Measurements from ENCODE around the gene ZBTB26. TPM values are rescaled to one million over a fixed set of nuclear protein-coding genes. Genes with fewer than 3 reads are reported as not detected.

Gene ZBTB26
- polyA plus RNA-seq, 2 of the 4 experiments (the other 2 are of a cell fraction), result 3.6 to 9.0 TPM

DNA sequence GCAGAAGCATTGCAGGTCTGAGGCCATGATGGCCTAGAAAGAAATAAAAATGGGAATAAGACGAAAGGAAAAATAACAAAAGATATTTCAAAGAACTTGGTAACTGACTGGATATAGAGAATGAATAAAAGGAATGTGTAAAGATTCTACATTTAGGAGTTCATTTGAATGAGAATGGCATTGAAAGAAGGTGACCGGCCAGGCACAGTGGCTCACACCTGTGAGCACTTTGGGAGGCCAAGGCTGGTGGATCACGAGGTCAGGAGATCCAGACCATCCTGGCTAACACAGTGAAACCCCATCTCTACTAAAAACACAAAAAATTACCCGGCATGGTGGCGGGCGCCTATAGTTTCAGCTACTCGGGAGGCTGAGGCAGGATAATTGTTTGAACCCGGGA is 8.6 kb downstream of the ZBTB26 start:
- Histone ChIP-seq H3K4me1 (no peaks in the 10 kb centered on the region), H3K9me3 (no peaks in the 10 kb centered on the region), H3K4me3 (no peak overlapping the region), H3K4me2 (no peak overlapping the region), H3K27ac (no peak overlapping the region)
- ChIA-PET CTCF (no interaction called here), POLR2A (no interaction called here)
- no peak for ATAC-seq
- no peak for FAIRE-seq
- no peak for DNase-seq (ENCODE audit: low read depth in 1 of 2, low spot score in 1 of 2)
- TF ChIP-seq, protein P1, sequence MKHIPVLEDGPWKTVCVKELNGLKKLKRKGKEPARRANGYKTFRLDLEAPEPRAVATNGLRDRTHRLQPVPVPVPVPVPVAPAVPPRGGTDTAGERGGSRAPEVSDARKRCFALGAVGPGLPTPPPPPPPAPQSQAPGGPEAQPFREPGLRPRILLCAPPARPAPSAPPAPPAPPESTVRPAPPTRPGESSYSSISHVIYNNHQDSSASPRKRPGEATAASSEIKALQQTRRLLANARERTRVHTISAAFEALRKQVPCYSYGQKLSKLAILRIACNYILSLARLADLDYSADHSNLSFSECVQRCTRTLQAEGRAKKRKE (CRISPR knock-in tag; IDR thresholded peaks at IDR 0.05; ENCODE audit: low read depth), result no peak
- TF ChIP-seq, protein P2, sequence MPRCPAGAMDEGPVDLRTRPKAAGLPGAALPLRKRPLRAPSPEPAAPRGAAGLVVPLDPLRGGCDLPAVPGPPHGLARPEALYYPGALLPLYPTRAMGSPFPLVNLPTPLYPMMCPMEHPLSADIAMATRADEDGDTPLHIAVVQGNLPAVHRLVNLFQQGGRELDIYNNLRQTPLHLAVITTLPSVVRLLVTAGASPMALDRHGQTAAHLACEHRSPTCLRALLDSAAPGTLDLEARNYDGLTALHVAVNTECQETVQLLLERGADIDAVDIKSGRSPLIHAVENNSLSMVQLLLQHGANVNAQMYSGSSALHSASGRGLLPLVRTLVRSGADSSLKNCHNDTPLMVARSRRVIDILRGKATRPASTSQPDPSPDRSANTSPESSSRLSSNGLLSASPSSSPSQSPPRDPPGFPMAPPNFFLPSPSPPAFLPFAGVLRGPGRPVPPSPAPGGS (IDR thresholded peaks at IDR 0.05), result no peak
- TF ChIP-seq MAFK (IDR thresholded peaks at IDR 0.05; ENCODE audit: partially characterized antibody), result no peak
- no peak for TF ChIP-seq KDM1A (IDR thresholded peaks at IDR 0.05; ENCODE audit: low read depth)
- no peak for TF ChIP-seq RCOR1 (IDR thresholded peaks at IDR 0.05; ENCODE audit: low read depth, low read length)
- TF ChIP-seq ZNF302 (CRISPR knock-in tag; IDR thresholded peaks at IDR 0.05), result no peak
- TF ChIP-seq, protein P3, sequence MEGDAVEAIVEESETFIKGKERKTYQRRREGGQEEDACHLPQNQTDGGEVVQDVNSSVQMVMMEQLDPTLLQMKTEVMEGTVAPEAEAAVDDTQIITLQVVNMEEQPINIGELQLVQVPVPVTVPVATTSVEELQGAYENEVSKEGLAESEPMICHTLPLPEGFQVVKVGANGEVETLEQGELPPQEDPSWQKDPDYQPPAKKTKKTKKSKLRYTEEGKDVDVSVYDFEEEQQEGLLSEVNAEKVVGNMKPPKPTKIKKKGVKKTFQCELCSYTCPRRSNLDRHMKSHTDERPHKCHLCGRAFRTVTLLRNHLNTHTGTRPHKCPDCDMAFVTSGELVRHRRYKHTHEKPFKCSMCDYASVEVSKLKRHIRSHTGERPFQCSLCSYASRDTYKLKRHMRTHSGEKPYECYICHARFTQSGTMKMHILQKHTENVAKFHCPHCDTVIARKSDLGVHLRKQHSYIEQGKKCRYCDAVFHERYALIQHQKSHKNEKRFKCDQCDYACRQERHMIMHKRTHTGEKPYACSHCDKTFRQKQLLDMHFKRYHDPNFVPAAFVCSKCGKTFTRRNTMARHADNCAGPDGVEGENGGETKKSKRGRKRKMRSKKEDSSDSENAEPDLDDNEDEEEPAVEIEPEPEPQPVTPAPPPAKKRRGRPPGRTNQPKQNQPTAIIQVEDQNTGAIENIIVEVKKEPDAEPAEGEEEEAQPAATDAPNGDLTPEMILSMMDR (IDR thresholded peaks at IDR 0.05), result no peak
- no peak for TF ChIP-seq GATA3 (IDR thresholded peaks at IDR 0.05; ENCODE audit: borderline replicate concordance)
- no peak for TF ChIP-seq ZSCAN20 (CRISPR knock-in tag; IDR thresholded peaks at IDR 0.05)
- TF ChIP-seq MYC (IDR thresholded peaks at IDR 0.05; ENCODE audit: borderline replicate concordance, low read length), result no peak
- no peak for TF ChIP-seq RNF2 (IDR thresholded peaks at IDR 0.05; ENCODE audit: borderline replicate concordance, low read depth)
- no peak for TF ChIP-seq HOXB13 (CRISPR knock-in tag; IDR thresholded peaks at IDR 0.05; ENCODE audit: low read depth)
- no peak for TF ChIP-seq SMC3 (IDR thresholded peaks at IDR 0.05)
- TF ChIP-seq, protein P4, sequence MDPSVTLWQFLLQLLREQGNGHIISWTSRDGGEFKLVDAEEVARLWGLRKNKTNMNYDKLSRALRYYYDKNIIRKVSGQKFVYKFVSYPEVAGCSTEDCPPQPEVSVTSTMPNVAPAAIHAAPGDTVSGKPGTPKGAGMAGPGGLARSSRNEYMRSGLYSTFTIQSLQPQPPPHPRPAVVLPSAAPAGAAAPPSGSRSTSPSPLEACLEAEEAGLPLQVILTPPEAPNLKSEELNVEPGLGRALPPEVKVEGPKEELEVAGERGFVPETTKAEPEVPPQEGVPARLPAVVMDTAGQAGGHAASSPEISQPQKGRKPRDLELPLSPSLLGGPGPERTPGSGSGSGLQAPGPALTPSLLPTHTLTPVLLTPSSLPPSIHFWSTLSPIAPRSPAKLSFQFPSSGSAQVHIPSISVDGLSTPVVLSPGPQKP (IDR thresholded peaks at IDR 0.05; ENCODE audit: low read depth, low read length), result no peak
- TF ChIP-seq, protein P5, sequence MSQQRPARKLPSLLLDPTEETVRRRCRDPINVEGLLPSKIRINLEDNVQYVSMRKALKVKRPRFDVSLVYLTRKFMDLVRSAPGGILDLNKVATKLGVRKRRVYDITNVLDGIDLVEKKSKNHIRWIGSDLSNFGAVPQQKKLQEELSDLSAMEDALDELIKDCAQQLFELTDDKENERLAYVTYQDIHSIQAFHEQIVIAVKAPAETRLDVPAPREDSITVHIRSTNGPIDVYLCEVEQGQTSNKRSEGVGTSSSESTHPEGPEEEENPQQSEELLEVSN (IDR thresholded peaks at IDR 0.05; ENCODE audit: borderline replicate concordance, low read depth), result no peak
- WGBS (ENCODE audit: missing lambda C conversion rate), result 93% methylated on average over 8 of the region's 8 CpGs

DNA sequence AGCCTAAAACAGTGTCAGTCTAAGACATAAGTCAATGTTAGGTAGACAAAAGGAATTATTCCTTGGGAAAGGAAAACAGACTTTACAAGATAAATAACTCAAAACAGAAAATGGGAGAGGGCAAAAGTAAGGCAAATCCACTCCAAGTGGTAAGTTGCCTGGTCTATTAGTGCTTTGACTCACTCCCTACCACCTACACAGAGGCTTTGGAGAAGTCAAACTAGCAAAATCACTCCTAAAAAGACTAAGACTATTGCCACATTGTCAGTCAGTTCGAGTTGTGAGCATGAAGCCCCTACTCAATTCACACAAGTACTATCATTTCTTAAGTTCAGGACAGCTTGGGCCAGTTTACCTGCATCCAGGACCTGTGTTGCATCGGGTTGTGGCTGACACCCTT is 13.0 kb downstream of the ZBTB26 start:
- ChIA-PET POLR2A (no interaction called here), CTCF (no interaction called here)
- no peak for ATAC-seq
- 47% methylated on average over 2 of the region's 2 CpGs for WGBS (ENCODE audit: missing lambda C conversion rate)
- Histone ChIP-seq H3K9me3 (no peaks in the 10 kb centered on the region), H3K27ac (no peak overlapping the region), H3K4me2 (no peak overlapping the region), H3K4me1 (no peaks in the 10 kb centered on the region), H3K4me3 (no peak overlapping the region)
- no peak for FAIRE-seq
- DNase-seq (ENCODE audit: low read depth in 1 of 2, low spot score in 1 of 2), result no peak
- TF ChIP-seq, protein P4 (IDR thresholded peaks at IDR 0.05; ENCODE audit: low read depth, low read length), result no peak
- TF ChIP-seq BHLHE40 (IDR thresholded peaks at IDR 0.05; ENCODE audit: low read depth, low read length) (no peak), ESRRA (IDR thresholded peaks at IDR 0.05; ENCODE audit: borderline replicate concordance, low read length) (no peak), GATA3 (IDR thresholded peaks at IDR 0.05; ENCODE audit: borderline replicate concordance) (no peak), EHMT2 (IDR thresholded peaks at IDR 0.05; ENCODE audit: low read depth) (no peak), EHF (CRISPR knock-in tag; IDR thresholded peaks at IDR 0.05) (no peak), FOSL2 (IDR thresholded peaks at IDR 0.05) (no peak), FOSL2 (CRISPR knock-in tag; IDR thresholded peaks at IDR 0.05) (no peak), RAD21 (conservative IDR thresholded peaks at IDR 0.05 in 1 of 2, IDR thresholded peaks at IDR 0.05 in 1 of 2) (no peak), TP53 (CRISPR knock-in tag; IDR thresholded peaks at IDR 0.05) (no peak), MAZ (IDR thresholded peaks at IDR 0.05; ENCODE audit: borderline replicate concordance, low read depth, low read length) (no peak), MAFK (IDR thresholded peaks at IDR 0.05; ENCODE audit: partially characterized antibody) (no peak), FOSB (CRISPR knock-in tag; IDR thresholded peaks at IDR 0.05) (no peak)
- TF ChIP-seq, protein P6, sequence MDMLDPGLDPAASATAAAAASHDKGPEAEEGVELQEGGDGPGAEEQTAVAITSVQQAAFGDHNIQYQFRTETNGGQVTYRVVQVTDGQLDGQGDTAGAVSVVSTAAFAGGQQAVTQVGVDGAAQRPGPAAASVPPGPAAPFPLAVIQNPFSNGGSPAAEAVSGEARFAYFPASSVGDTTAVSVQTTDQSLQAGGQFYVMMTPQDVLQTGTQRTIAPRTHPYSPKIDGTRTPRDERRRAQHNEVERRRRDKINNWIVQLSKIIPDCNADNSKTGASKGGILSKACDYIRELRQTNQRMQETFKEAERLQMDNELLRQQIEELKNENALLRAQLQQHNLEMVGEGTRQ (IDR thresholded peaks at IDR 0.05), result no peak
- TF ChIP-seq, protein P3 (IDR thresholded peaks at IDR 0.05), result no peak
- TF ChIP-seq, protein P5 (IDR thresholded peaks at IDR 0.05; ENCODE audit: borderline replicate concordance, low read depth), result no peak

All from A549 (cell line).